ENCODE data around the gene AFAP1L1.

Gene AFAP1L1

DNA sequence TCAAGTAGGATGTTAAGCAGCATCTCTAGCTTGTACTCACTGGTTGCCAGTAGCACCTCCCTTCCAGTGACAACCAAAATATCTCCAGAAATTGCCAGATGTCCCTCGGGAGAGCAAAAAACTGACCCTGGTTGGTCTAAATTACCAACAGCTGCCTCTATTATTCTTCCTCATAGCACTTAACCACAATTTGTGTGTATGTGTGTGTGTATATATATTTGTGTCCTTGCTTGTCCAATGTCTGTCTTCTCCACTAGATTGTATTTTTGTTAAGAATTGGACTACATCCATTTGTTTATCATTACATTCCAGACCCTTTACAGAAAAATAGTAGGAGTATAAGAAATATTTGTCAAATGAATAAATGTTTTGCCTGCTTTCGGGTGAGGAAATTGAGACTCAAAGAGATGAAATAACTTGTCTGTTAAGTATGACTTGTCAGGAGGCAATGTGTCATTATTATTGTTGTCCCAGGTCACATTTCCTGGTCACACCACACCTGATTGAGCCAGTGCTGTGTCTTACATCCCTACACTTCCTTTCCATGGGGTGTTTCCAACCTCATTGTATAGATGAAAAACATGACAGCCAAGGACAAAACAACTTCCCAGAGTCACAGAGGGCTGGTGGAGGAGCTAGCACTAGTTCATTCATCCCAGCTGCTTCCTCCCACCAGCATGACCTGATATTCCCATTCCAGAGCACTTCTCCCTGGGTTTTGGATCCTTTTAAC is 62.2 kb downstream of the AFAP1L1 start:
- no peak overlapping the region for H3K27ac ChIP-seq (ENCODE audit: low read depth, low read length, severe bottlenecking)
- 100% methylated on average over 1 of the region's 2 CpGs for WGBS, 2 experiments (ENCODE audit: insufficient coverage in 2 of 2)
- no peaks in the 10 kb centered on the region for H3K9me3 ChIP-seq (ENCODE audit: control insufficient read depth, low read length)
- peaks cover 19% of the 10 kb centered on the region for H3K36me3 ChIP-seq (ENCODE audit: control insufficient read depth, insufficient read depth, low read length)
- no peak overlapping the region for H3K4me3 ChIP-seq (ENCODE audit: extremely low read depth, insufficient read depth, low read length, poor library complexity, severe bottlenecking)
- H3K4me1 ChIP-seq (ENCODE audit: control insufficient read depth, insufficient read depth, low read length, poor library complexity, severe bottlenecking): peaks cover 4% of the 10 kb centered on the region

DNA sequence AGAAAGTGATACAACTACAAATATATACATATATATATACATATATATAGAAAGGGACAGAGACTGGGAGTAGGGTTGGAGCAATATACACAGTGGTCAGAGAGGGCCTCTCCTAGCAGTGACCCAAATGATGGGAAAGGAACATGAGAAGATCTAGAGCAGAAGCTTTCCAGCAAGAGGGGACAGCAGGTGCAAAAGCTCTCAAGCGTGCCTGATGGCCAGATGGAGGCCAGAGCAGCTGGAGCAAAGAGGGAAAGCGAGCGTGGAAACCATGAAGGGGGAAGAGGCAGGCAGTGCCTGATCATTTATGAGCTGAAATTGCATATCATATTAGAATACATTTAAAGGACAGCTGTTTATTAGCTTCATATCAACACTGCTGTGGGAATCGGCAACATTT is 66.1 kb downstream of the AFAP1L1 start:
- peaks cover 14% of the 10 kb centered on the region for H3K36me3 ChIP-seq (ENCODE audit: control insufficient read depth, insufficient read depth, low read length)
- 89 to 100% methylated on average over 1 to 2 of the region's 4 CpGs for WGBS, 2 experiments (ENCODE audit: insufficient coverage in 2 of 2)
- H3K4me1 ChIP-seq (ENCODE audit: control insufficient read depth, insufficient read depth, low read length, poor library complexity, severe bottlenecking): peaks cover 4% of the 10 kb centered on the region
- no peaks in the 10 kb centered on the region for H3K9me3 ChIP-seq (ENCODE audit: control insufficient read depth, low read length)
- H3K4me3 ChIP-seq (ENCODE audit: extremely low read depth, insufficient read depth, low read length, poor library complexity, severe bottlenecking): no peak overlapping the region
- no peak overlapping the region for H3K27ac ChIP-seq (ENCODE audit: low read depth, low read length, severe bottlenecking)

DNA sequence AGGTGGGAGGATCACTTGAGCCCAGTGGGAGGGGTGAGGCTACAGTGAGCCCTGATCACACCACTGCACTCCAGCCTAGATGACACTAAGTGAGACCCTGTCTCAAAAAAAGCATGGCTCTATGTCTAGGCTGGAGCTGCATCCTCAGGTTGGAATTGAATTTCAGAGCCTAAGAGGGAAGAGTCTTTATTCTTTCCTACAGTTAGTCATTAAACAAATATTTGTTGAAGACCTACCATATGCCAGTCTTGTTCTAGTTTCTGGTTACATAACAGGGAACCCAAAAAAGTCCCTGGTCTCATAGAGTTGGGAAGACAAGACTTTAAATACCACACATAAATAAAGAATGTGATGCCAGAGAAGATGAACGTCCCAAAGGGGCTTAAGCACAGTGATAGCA is 66.7 kb downstream of the AFAP1L1 start:
- Histone ChIP-seq H3K4me1 (ENCODE audit: control insufficient read depth, insufficient read depth, low read length, poor library complexity, severe bottlenecking) (peaks cover 4% of the 10 kb centered on the region), H3K27ac (ENCODE audit: low read depth, low read length, severe bottlenecking) (no peak overlapping the region), H3K9me3 (ENCODE audit: control insufficient read depth, low read length) (no peaks in the 10 kb centered on the region), H3K4me3 (ENCODE audit: extremely low read depth, insufficient read depth, low read length, poor library complexity, severe bottlenecking) (no peak overlapping the region), H3K36me3 (ENCODE audit: control insufficient read depth, insufficient read depth, low read length) (peaks cover 14% of the 10 kb centered on the region)
- WGBS, 2 experiments (ENCODE audit: insufficient coverage in 2 of 2): 67 to 100% methylated on average over 1 of the region's 1 CpG

DNA sequence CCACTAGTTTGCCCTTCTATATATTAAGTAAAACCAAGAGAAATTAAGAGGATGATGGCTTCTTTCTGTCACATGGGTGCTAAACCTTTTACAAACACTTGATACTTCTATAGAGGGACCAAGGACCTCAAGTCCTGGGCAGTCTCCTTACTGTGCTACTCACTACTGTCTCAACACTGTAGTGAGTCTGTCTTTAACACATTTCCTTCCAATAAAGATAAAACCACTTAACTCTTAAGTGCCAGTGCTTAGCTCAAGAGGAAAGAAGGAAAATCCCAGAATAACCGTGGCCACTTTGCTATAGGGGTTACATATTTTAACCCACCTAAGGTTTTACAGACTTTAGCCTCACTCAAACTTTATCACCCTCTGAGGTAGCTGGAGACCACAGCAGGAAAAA is 69.3 kb downstream of the AFAP1L1 start:
- Histone ChIP-seq H3K4me3 (ENCODE audit: extremely low read depth, insufficient read depth, low read length, poor library complexity, severe bottlenecking) (no peak overlapping the region), H3K9me3 (ENCODE audit: control insufficient read depth, low read length) (no peaks in the 10 kb centered on the region), H3K4me1 (ENCODE audit: control insufficient read depth, insufficient read depth, low read length, poor library complexity, severe bottlenecking) (peaks cover 4% of the 10 kb centered on the region), H3K36me3 (ENCODE audit: control insufficient read depth, insufficient read depth, low read length) (peaks cover 10% of the 10 kb centered on the region), H3K27ac (ENCODE audit: low read depth, low read length, severe bottlenecking) (no peak overlapping the region)
- WGBS, 2 experiments (ENCODE audit: insufficient coverage in 2 of 2): no CpG with 5 or more reads among the region's 1 CpG

- Histone ChIP-seq H3K36me3 (ENCODE audit: control insufficient read depth, insufficient read depth, low read length) (peaks cover 3% of the 10 kb centered on the region), H3K4me3 (ENCODE audit: extremely low read depth, insufficient read depth, low read length, poor library complexity, severe bottlenecking) (no peak overlapping the region)
Observed at GRCh38 chr5:149341876-149342275, 70.2 kb downstream of the AFAP1L1 start.

DNA sequence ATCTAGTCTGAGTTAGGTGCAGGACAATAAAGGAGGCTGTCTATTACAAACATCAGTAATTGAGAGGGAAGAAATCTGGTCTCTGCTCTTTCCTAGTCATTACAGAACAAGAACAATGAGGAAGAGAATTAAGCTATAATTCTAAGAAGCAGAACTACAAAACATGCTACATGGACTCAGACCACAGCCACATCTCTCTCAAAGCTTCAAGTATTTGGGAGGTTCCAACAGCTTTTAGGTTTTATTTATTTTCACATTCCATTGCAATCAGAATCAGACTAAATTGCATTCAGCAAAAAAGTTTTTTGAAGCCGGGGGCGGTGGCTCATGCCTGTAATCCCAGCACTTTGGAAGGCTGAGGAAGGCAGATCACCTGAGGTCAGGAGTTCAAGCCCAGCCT is 72.5 kb downstream of the AFAP1L1 start:
- 83 to 100% methylated on average over 2 of the region's 2 CpGs for WGBS, 2 experiments (ENCODE audit: insufficient coverage in 2 of 2)
- peaks cover 4% of the 10 kb centered on the region for H3K4me1 ChIP-seq (ENCODE audit: control insufficient read depth, insufficient read depth, low read length, poor library complexity, severe bottlenecking)
- peak overlapping the region; percentile 90 for H3K4me3 ChIP-seq (ENCODE audit: extremely low read depth, insufficient read depth, low read length, poor library complexity, severe bottlenecking)
- no peaks in the 10 kb centered on the region for H3K9me3 ChIP-seq (ENCODE audit: control insufficient read depth, low read length)
- H3K36me3 ChIP-seq (ENCODE audit: control insufficient read depth, insufficient read depth, low read length): peaks cover 24% of the 10 kb centered on the region
- H3K27ac ChIP-seq (ENCODE audit: low read depth, low read length, severe bottlenecking): no peak overlapping the region

More at GRCh38 chr5:149341876-149342275, 70.2 kb downstream of the AFAP1L1 start:
- Histone ChIP-seq H3K9me3 (ENCODE audit: control insufficient read depth, low read length) (no peaks in the 10 kb centered on the region), H3K4me1 (ENCODE audit: control insufficient read depth, insufficient read depth, low read length, poor library complexity, severe bottlenecking) (peaks cover 1% of the 10 kb centered on the region), H3K27ac (ENCODE audit: low read depth, low read length, severe bottlenecking) (no peak overlapping the region)

- H3K9me3 ChIP-seq (ENCODE audit: control insufficient read depth, low read length): no peaks in the 10 kb centered on the region
- peak within 1 kb of the TSS; percentile 71 for H3K27ac ChIP-seq (ENCODE audit: low read depth, low read length, severe bottlenecking)
- H3K4me1 ChIP-seq (ENCODE audit: control insufficient read depth, insufficient read depth, low read length, poor library complexity, severe bottlenecking): peaks cover 4% of the 10 kb centered on the region
- WGBS, 2 experiments (ENCODE audit: insufficient coverage in 2 of 2): 0% methylated on average over 48 to 50 of the region's 54 CpGs
- peak within 1 kb of the TSS; percentile 90 for H3K4me3 ChIP-seq (ENCODE audit: extremely low read depth, insufficient read depth, low read length, poor library complexity, severe bottlenecking)
- H3K36me3 ChIP-seq (ENCODE audit: control insufficient read depth, insufficient read depth, low read length): peaks cover 35% of the 10 kb centered on the region
Observed at GRCh38 chr5:149345147-149345891, 73.7 kb downstream of the AFAP1L1 start, which contains the start of gene GRPEL2. Gene GRPEL2 (plus strand): TSS chr5:149345499. CDS start chr5:149345540, 41 bp downstream.

DNA sequence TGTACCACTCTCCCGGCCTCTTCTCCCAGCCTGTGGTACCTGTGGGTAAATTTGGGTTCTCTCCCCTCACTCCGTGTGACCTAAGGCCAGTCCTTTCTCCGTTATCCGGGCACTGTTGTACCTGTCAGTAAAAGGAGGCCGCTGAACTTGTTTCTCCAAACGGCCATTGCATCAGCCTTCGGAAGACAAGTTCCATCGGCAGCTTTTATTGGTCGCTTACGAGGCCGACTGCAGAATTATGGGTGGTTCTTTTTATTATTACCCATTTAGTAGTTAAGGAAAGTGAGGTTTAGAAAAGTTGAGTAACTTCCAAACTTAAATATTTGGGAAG is 74.2 kb downstream of the AFAP1L1 start:
- 3 to 6% methylated on average over 5 to 11 of the region's 11 CpGs for WGBS, 2 experiments (ENCODE audit: insufficient coverage in 2 of 2)
- no peaks in the 10 kb centered on the region for H3K9me3 ChIP-seq (ENCODE audit: control insufficient read depth, low read length)
- H3K4me3 ChIP-seq (ENCODE audit: extremely low read depth, insufficient read depth, low read length, poor library complexity, severe bottlenecking): peak overlapping the region; percentile 90
- H3K4me1 ChIP-seq (ENCODE audit: control insufficient read depth, insufficient read depth, low read length, poor library complexity, severe bottlenecking): peaks cover 4% of the 10 kb centered on the region
- H3K27ac ChIP-seq (ENCODE audit: low read depth, low read length, severe bottlenecking): peak overlapping the region; percentile 70
- peaks cover 41% of the 10 kb centered on the region for H3K36me3 ChIP-seq (ENCODE audit: control insufficient read depth, insufficient read depth, low read length)

DNA sequence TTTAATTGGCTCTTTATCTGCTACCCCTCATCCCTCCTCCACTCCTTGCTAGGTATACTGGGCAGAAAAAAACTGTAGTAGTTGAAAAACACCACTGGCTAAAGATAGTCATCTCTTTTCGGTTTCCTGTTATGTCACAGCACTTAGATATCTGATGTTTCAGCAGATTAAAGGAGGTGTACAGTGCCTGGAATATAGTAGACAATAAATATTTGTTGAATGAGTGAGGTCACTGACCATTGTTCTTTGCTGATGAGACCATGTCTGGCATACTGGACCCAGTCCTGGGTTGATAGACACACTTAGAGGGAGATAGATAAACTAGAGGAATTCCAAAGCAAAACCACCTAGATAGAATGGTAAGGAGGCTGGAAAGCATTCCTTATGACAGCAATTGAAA is 76.9 kb downstream of the AFAP1L1 start:
- H3K4me1 ChIP-seq (ENCODE audit: control insufficient read depth, insufficient read depth, low read length, poor library complexity, severe bottlenecking): peaks cover 4% of the 10 kb centered on the region
- H3K4me3 ChIP-seq (ENCODE audit: extremely low read depth, insufficient read depth, low read length, poor library complexity, severe bottlenecking): no peak overlapping the region
- WGBS, 2 experiments (ENCODE audit: insufficient coverage in 2 of 2): 100% methylated on average over 1 of the region's 1 CpG
- no peak overlapping the region for H3K27ac ChIP-seq (ENCODE audit: low read depth, low read length, severe bottlenecking)
- no peaks in the 10 kb centered on the region for H3K9me3 ChIP-seq (ENCODE audit: control insufficient read depth, low read length)
- peaks cover 67% of the 10 kb centered on the region for H3K36me3 ChIP-seq (ENCODE audit: control insufficient read depth, insufficient read depth, low read length)

- H3K4me3 ChIP-seq (ENCODE audit: extremely low read depth, insufficient read depth, low read length, poor library complexity, severe bottlenecking): no peak overlapping the region
- peaks cover 76% of the 10 kb centered on the region for H3K36me3 ChIP-seq (ENCODE audit: control insufficient read depth, insufficient read depth, low read length)
- WGBS, 2 experiments (ENCODE audit: insufficient coverage in 2 of 2): 90 to 97% methylated on average over 3 of the region's 4 CpGs
- H3K4me1 ChIP-seq (ENCODE audit: control insufficient read depth, insufficient read depth, low read length, poor library complexity, severe bottlenecking): peaks cover 4% of the 10 kb centered on the region
- no peak overlapping the region for H3K27ac ChIP-seq (ENCODE audit: low read depth, low read length, severe bottlenecking)
- H3K9me3 ChIP-seq (ENCODE audit: control insufficient read depth, low read length): no peaks in the 10 kb centered on the region
Observed at GRCh38 chr5:149349382-149349781, 77.7 kb downstream of the AFAP1L1 start.

DNA sequence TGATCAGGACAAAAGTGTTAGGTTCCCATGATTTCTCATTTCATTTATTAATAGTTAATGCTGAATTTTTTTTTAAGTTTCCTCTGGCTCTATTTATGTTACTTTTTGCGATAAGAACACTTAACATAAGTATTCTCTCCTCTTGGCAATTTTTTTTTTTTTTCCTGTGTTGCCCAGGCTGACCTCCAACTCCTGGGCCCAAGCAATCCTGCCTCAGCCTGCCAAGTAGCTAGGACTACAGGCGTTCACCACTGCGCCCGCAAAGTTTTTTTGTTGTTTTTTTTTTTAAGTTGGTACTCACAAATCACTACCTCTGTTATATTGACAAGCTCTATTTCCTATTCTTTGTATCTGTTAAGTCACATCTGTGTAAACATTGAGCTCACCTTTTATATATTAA is 80.5 kb downstream of the AFAP1L1 start:
- H3K36me3 ChIP-seq (ENCODE audit: control insufficient read depth, insufficient read depth, low read length): peaks cover 85% of the 10 kb centered on the region
- 100% methylated on average over 4 of the region's 4 CpGs; no CpG with 5 or more reads in 1 of the 2 experiments for WGBS, 2 experiments (ENCODE audit: insufficient coverage in 2 of 2)
- no peak overlapping the region for H3K4me3 ChIP-seq (ENCODE audit: extremely low read depth, insufficient read depth, low read length, poor library complexity, severe bottlenecking)
- peaks cover 4% of the 10 kb centered on the region for H3K4me1 ChIP-seq (ENCODE audit: control insufficient read depth, insufficient read depth, low read length, poor library complexity, severe bottlenecking)
- H3K27ac ChIP-seq (ENCODE audit: low read depth, low read length, severe bottlenecking): no peak overlapping the region
- H3K9me3 ChIP-seq (ENCODE audit: control insufficient read depth, low read length): no peaks in the 10 kb centered on the region
